Activated CD4-positive, alpha-beta T cell treated with anti-CD3 and anti-CD28 coated beads, Interleukin-2, amount 50 U/mL, for 48 hours (primary cell): ENCODE results near the gene ATP7A.
"Not testable (repeated sequence)": the region's sequence is repeated elsewhere in the genome, so short reads cannot be mapped to it uniquely, and the experiment has no call there.

Source experiments
- DNase-seq, 2 experiments: peaks; one replicate each; pipeline ENCODE4 v3.0.0-alpha.2; 2020

The ATP7A gene

GRCh38 chrX:78042601-78043000 lies 132.1 kb downstream of the ATP7A start:
- DNase-seq: no peak

DNA sequence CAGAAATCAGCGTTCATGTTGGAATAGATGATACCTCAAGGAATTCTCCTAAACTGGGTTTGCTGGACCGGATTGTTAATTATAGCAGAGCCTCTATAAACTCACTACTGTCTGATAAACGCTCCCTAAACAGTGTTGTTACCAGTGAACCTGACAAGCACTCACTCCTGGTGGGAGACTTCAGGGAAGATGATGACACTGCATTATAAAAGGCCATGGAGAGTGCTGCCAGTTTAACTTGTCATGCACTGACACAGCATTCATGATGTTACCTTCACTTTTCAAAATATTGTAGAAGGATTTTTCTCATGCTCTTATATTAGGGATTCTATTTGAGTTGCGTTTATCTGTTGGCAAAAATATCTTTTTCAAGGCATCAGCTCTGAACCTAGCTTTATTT lies 135.9 kb downstream of the ATP7A start:
- DNase-seq: no peak

GRCh38 chrX:78048052-78048451 lies 137.6 kb downstream of the ATP7A start:
- no peak for DNase-seq

DNA sequence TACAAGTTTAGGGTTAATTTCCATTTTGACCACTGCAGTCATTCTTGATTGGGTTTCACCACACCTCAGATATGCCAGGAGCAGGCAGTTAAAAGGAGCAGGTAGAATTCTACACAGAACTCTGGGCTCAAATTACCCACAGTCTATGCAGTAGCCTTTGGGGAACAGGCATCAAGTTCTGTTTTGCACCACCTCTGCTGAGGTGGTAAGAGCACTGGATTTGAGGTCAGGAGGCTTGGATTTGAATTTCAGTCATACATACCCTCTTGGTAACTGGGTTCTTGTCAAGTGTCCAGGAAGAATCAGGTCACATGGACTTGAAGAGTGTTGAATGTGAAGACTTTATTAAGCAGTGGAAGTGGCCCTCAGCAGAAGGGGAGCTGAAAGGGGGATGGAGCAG lies 153.2 kb downstream of the ATP7A start:
- DNase-seq: no peak

- no peak for DNase-seq
Measured at GRCh38 chrX:78064152-78064551, 153.7 kb downstream of the ATP7A start.

- peak in 1 of 2 experiments; percentile 4 for DNase-seq
Measured at GRCh38 chrX:78064698-78065601, 154.5 kb downstream of the ATP7A start.

DNA sequence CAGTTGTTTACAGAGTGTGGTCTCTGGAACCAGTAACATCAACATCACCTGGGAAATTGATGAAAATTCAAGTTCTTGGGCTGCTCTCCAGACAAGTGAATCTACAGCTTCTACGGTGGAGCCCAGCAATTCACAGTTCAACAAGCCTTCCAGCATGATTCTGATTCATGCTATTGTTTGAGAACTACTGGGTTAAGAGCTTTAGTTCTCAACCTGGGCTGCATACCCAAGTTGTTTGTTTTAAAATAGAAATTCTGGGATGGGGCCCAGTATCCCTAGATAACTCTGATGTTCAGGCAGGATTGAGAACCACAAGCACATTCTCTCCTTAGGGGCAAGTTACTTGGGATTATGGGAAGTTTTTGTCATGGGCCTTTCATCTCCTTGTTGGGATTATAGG lies 155.6 kb downstream of the ATP7A start:
- no peak for DNase-seq

- DNase-seq: no peak
Measured at GRCh38 chrX:78071331-78071730, 160.8 kb downstream of the ATP7A start.

- peak in 1 of 2 experiments; percentile 5 for DNase-seq
Measured at GRCh38 chrX:78073147-78074077, 162.9 kb downstream of the ATP7A start.

GRCh38 chrX:78074088-78074487 lies 163.6 kb downstream of the ATP7A start:
- no peak for DNase-seq

DNA sequence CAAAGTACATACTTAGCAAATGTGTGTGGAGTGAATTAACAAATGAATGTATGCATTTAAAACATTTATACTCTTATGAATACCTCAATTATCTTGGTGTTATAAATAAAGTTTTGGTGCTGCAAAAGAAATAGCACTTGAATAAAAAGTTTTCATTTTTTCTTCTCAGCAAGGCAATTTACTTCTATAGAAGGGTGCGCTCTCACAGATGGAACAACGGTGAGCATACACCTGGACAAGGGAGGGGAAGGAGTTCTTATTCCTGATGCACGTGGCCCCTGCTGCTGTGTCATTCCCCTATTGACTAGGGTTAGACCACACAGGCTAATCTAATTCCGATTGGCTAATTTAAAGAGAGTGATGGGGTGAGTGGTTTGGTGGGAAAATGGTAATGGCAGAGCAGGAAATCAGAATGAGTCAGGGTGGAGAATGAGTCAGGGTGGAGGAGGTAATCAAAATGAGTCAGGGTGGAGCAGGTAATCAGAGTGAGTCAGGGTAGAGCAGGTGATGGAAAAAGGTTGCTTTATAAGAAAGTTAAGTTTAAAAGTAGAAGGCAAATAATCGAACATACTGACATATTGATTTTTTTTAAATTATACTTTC lies 165.4 kb downstream of the ATP7A start:
- peak in 1 of 2 experiments; percentile 3 for DNase-seq

DNA sequence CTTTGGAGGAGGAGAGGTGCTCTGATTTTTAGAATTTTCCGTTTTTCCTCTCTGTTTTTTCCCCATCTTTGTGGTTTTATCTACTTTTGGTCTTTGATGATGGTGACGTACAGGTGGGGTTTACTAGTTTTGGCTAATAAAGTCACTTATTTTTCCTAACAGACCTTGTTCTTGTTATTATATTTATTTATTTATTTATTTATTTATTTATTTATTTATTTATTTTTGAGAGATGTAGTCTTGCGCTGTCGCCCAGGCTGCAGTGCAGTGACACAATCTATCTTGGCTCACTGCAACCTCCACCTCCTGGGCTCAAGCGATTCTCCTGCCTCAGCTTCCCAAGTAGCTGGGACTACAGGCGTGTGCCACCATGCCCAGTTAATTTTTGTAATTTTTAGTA lies 170.9 kb downstream of the ATP7A start:
- not testable (repeated sequence) for DNase-seq

- DNase-seq: no peak
Measured at GRCh38 chrX:78092296-78092695, 181.8 kb downstream of the ATP7A start.

GRCh38 chrX:78098108-78098507 lies 187.6 kb downstream of the ATP7A start:
- no peak for DNase-seq
